Measurements from ENCODE around the gene KPRP. TPM values are rescaled to one million over a fixed set of nuclear protein-coding genes. Genes with fewer than 3 reads are reported as not detected.

KPRP gene
- total and polyA plus RNA-seq, 7 donors, result not detected

DNA sequence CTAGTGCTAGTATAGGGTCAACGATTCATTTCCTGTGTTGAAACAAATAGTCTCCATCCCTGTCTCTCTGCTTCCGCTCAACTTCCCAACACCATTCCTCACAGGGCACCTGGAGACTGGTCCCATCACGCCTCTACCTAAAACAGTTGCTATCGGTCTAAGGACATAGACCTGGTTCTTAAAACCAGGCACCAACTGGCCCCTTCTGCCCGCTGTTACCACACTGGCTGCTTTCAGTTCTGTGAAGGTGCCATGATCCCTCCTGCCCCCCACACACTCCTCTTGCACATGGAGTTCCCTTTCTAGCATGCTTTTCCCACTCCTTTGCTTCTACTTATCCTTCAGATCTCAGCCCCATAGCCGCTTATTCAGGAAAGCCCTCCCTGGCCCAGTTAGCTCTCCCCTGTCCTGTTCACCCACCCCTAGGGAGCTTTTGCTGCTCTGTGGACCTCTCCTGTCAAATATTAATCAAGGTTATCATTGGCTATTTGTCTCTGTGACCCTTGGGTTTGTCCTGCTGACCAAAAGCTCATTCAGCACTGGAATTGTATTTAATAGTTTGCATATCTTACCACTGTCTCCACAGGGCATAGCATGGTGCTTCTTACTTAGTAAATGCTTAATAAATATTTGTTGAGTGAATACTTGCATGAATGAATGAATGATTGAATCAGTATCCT is 11.9 kb upstream of the KPRP start:
- H3K9me3 ChIP-seq, result no peaks in the 10 kb centered on the region
- H3K4me3 ChIP-seq, result no peak overlapping the region
- TF ChIP-seq, protein P1, sequence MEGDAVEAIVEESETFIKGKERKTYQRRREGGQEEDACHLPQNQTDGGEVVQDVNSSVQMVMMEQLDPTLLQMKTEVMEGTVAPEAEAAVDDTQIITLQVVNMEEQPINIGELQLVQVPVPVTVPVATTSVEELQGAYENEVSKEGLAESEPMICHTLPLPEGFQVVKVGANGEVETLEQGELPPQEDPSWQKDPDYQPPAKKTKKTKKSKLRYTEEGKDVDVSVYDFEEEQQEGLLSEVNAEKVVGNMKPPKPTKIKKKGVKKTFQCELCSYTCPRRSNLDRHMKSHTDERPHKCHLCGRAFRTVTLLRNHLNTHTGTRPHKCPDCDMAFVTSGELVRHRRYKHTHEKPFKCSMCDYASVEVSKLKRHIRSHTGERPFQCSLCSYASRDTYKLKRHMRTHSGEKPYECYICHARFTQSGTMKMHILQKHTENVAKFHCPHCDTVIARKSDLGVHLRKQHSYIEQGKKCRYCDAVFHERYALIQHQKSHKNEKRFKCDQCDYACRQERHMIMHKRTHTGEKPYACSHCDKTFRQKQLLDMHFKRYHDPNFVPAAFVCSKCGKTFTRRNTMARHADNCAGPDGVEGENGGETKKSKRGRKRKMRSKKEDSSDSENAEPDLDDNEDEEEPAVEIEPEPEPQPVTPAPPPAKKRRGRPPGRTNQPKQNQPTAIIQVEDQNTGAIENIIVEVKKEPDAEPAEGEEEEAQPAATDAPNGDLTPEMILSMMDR (IDR thresholded peaks at IDR 0.05), result no peak
- TF ChIP-seq POLR2A (IDR thresholded peaks at IDR 0.05), result no peak
- TF ChIP-seq POLR2AphosphoS5 (IDR thresholded peaks at IDR 0.05), result no peak
- TF ChIP-seq EP300 (IDR thresholded peaks at IDR 0.05), result no peak
- intact Hi-C loops (cut with DNase I), result no loop called here
- H3K36me3 ChIP-seq, result no peaks in the 10 kb centered on the region
- no peak overlapping the region for H3K27ac ChIP-seq
- no peaks in the 10 kb centered on the region for H3K27me3 ChIP-seq
- 81 to 83% methylated on average over 6 of the region's 6 CpGs for WGBS, 2 donors
- DNase-seq, result no peak
- no peaks in the 10 kb centered on the region for H3K4me1 ChIP-seq

DNA sequence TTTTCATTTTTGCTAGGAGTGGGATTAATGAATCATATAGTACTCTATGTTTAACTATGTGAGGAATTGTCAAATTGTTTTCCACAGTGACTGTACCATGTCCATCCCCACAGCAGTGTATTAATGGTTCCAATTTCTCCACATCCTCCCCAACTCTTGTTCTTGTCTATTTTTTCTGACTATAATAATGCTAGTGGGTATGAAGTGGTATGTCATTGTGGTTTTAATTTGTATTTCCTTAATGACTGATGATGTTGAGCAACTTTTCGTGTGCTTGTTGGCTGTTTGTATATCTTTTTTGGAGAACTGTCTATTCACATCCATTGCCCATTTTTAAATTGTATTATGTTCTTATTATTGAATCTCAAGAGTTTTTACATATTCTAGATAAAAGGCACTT is 10.0 kb upstream of the KPRP start:
- TF ChIP-seq, protein P1 (IDR thresholded peaks at IDR 0.05), result no peak
- TF ChIP-seq EP300 (IDR thresholded peaks at IDR 0.05), result no peak
- no peak for TF ChIP-seq POLR2AphosphoS5 (IDR thresholded peaks at IDR 0.05)
- no peak for TF ChIP-seq POLR2A (IDR thresholded peaks at IDR 0.05)
- H3K4me1 ChIP-seq, result no peaks in the 10 kb centered on the region
- DNase-seq, result no peak
- WGBS, 2 donors, result 29 to 37% methylated on average over 1 of the region's 1 CpG
- H3K4me3 ChIP-seq, result no peak overlapping the region
- no peaks in the 10 kb centered on the region for H3K36me3 ChIP-seq
- no peaks in the 10 kb centered on the region for H3K9me3 ChIP-seq
- intact Hi-C loops (cut with DNase I), result no loop called here
- H3K27ac ChIP-seq, result no peak overlapping the region
- no peaks in the 10 kb centered on the region for H3K27me3 ChIP-seq

DNA sequence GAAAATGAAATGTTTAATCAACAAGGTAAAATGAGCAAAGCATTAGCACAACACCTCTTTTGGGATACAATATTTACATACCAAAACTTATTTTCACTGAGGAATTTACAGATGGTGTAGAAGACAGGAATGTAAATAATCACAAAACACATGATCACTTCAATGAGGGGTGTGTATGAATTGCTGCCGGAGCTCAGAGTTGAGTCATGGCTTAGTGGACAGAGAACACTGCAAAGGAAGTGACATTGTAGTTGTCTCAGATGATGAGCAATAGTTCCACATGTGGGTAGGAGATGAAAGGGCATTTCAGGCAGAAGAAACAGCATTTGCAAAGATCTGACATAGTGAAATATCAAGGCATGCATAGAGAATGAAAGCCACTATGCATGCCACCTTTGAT is 5.6 kb upstream of the KPRP start:
- intact Hi-C loops (cut with DNase I), result no loop called here
- WGBS, 2 donors, result 6 to 33% methylated on average over 1 of the region's 1 CpG
- no peaks in the 10 kb centered on the region for H3K4me1 ChIP-seq
- H3K36me3 ChIP-seq, result no peaks in the 10 kb centered on the region
- no peaks in the 10 kb centered on the region for H3K27me3 ChIP-seq
- DNase-seq, result no peak
- H3K4me3 ChIP-seq, result no peak overlapping the region
- no peak overlapping the region for H3K27ac ChIP-seq
- no peaks in the 10 kb centered on the region for H3K9me3 ChIP-seq
- no peak for TF ChIP-seq POLR2A (IDR thresholded peaks at IDR 0.05)
- TF ChIP-seq, protein P1 (IDR thresholded peaks at IDR 0.05), result no peak
- no peak for TF ChIP-seq EP300 (IDR thresholded peaks at IDR 0.05)
- TF ChIP-seq POLR2AphosphoS5 (IDR thresholded peaks at IDR 0.05), result no peak

DNA sequence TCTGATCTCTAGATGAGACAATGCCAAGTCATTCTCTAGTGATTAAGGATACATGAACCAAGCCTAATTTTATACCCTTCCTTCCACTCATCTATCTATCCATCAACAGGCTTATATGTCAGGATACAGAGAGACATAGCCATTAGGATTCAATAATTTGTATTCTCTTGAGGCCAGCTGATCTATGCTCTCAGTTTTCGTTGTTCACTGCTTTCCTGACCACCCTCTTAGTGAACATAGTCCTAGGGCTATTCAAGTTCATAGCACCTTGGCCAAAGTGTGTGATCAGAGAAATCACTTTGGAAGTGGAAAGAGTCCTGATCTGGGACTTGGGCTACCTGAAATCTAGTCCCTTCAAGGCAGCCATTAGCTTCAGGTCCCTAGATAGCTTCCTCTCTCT is 4.2 kb upstream of the KPRP start:
- Histone ChIP-seq H3K4me3 (no peak overlapping the region), H3K4me1 (no peaks in the 10 kb centered on the region), H3K9me3 (no peaks in the 10 kb centered on the region), H3K27me3 (no peaks in the 10 kb centered on the region), H3K36me3 (no peaks in the 10 kb centered on the region), H3K27ac (no peak overlapping the region)
- intact Hi-C loops (cut with DNase I), result no loop called here
- TF ChIP-seq EP300 (IDR thresholded peaks at IDR 0.05) (no peak), POLR2A (IDR thresholded peaks at IDR 0.05) (no peak), POLR2AphosphoS5 (IDR thresholded peaks at IDR 0.05) (no peak)
- TF ChIP-seq, protein P1 (IDR thresholded peaks at IDR 0.05), result no peak
- WGBS, 2 donors, result 5 to 40% methylated on average over 1 of the region's 1 CpG
- DNase-seq, result no peak

DNA sequence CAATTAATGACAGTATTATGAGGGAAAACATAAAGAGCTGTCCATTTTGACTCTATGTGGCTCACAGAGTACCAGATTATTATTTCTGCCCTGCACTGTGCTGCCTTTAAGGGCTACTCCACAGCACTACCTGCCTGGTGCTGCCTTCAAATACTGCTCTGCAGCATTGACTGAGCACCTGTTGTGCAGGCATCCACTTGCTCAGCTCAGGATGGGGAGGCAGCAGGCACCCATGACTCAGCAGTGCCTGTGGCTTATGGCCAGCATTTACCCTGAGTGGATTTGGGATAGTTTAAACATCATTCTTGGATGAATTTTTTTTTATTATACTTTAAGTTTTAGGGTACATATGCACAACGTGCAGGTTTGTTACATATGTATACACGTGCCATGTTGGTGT is 953 bp upstream of the KPRP start:
- Histone ChIP-seq H3K27me3 (no peaks in the 10 kb centered on the region), H3K36me3 (no peaks in the 10 kb centered on the region), H3K27ac (no peak overlapping the region), H3K9me3 (no peaks in the 10 kb centered on the region), H3K4me3 (no peak overlapping the region), H3K4me1 (no peaks in the 10 kb centered on the region)
- WGBS, 2 donors, result 76 to 79% methylated on average over 2 of the region's 2 CpGs
- TF ChIP-seq POLR2A (IDR thresholded peaks at IDR 0.05), result no peak
- TF ChIP-seq, protein P1 (IDR thresholded peaks at IDR 0.05), result no peak
- TF ChIP-seq EP300 (IDR thresholded peaks at IDR 0.05), result no peak
- TF ChIP-seq POLR2AphosphoS5 (IDR thresholded peaks at IDR 0.05), result no peak
- intact Hi-C loops (cut with DNase I), result no loop called here
- no peak for DNase-seq
